Ishikawa (cell line): ENCODE results near the gene TEX13D.

Source experiments
- CEBPB ChIP-seq: IDR thresholded peaks from 2 replicates; pipeline ENCODE4 v1.6.1; 2012
- CREB1 ChIP-seq: IDR thresholded peaks from 2 replicates; pipeline ENCODE4 v1.6.1; 2012; ENCODE audit warnings: low read depth
- EGR1 ChIP-seq: IDR thresholded peaks from 2 replicates; pipeline ENCODE4 v1.6.1; 2012
- EP300 ChIP-seq: IDR thresholded peaks from 2 replicates; pipeline ENCODE4 v1.6.1; 2012; ENCODE audit warnings: borderline replicate concordance
- FOXM1 ChIP-seq: IDR thresholded peaks from 2 replicates; pipeline ENCODE4 v1.6.1; 2012; ENCODE audit warnings: low read depth, borderline replicate concordance
- MAX ChIP-seq: IDR thresholded peaks from 2 replicates; pipeline ENCODE4 v1.6.1; 2012
- NFIC ChIP-seq: IDR thresholded peaks from 2 replicates; pipeline ENCODE4 v1.6.1; 2012
- RAD21 ChIP-seq: IDR thresholded peaks from 2 replicates; pipeline ENCODE4 v1.6.1; 2012; ENCODE audit warnings: low read depth
- REST ChIP-seq: IDR thresholded peaks from 2 replicates; pipeline ENCODE4 v1.6.1; 2012; ENCODE audit warnings: low read depth, mild to moderate bottlenecking
- TAF1 ChIP-seq: IDR thresholded peaks from 2 replicates; pipeline ENCODE4 v1.6.1; 2012; ENCODE audit warnings: low read depth, mild to moderate bottlenecking
- TCF12 ChIP-seq: IDR thresholded peaks from 2 replicates; pipeline ENCODE4 v1.6.1; 2012; ENCODE audit warnings: low read depth
- TEAD4 ChIP-seq: IDR thresholded peaks from 2 replicates; pipeline ENCODE4 v1.6.1; 2012
- USF1 ChIP-seq: IDR thresholded peaks from 2 replicates; pipeline ENCODE4 v1.6.1; 2012
- YY1 ChIP-seq: IDR thresholded peaks from 2 replicates; pipeline ENCODE4 v1.6.1; 2012; ENCODE audit warnings: low read depth
- ZBTB7A ChIP-seq: IDR thresholded peaks from 2 replicates; pipeline ENCODE4 v1.6.1; 2012; ENCODE audit warnings: low read depth

Gene TEX13D

GRCh38 chrX:124344246-124344645, 11.8 kb downstream of the TEX13D start:
- TF ChIP-seq USF1 = no peak
- no peak for TF ChIP-seq CEBPB
- TF ChIP-seq RAD21 = no peak
- no peak for TF ChIP-seq MAX
- no peak for TF ChIP-seq YY1
- TF ChIP-seq TAF1 = no peak
- TF ChIP-seq TEAD4 = no peak
- TF ChIP-seq FOXM1 = no peak
- TF ChIP-seq EP300 = no peak
- TF ChIP-seq REST = no peak
- no peak for TF ChIP-seq NFIC
- TF ChIP-seq TCF12 = no peak
- TF ChIP-seq CREB1 = no peak
- no peak for TF ChIP-seq ZBTB7A
- TF ChIP-seq EGR1 = no peak

GRCh38 chrX:124346117-124346876, 13.8 kb downstream of the TEX13D start, which contains the start of gene SH2D1A:
Gene SH2D1A, plus strand, starts transcription at chrX:124346563. Its CDS starts 80 bp downstream, at chrX:124346643.
- TF ChIP-seq EP300 = no peak
- no peak for TF ChIP-seq TEAD4
- no peak for TF ChIP-seq USF1
- no peak for TF ChIP-seq EGR1
- TF ChIP-seq CREB1 = no peak
- no peak for TF ChIP-seq YY1

GRCh38 chrX:124346877-124347241, 14.4 kb downstream of the TEX13D start:
- no peak for TF ChIP-seq FOXM1
- no peak for TF ChIP-seq CEBPB
- TF ChIP-seq REST = no peak
- no peak for TF ChIP-seq ZBTB7A
- TF ChIP-seq NFIC = no peak
- no peak for TF ChIP-seq USF1
- no peak for TF ChIP-seq EGR1
- no peak for TF ChIP-seq YY1
- TF ChIP-seq TCF12 = no peak
- TF ChIP-seq EP300 = no peak
- TF ChIP-seq CREB1 = no peak
- no peak for TF ChIP-seq TAF1
- TF ChIP-seq TEAD4 = no peak
- TF ChIP-seq MAX = no peak
- no peak for TF ChIP-seq RAD21

GRCh38 chrX:124347242-124347641, 14.8 kb downstream of the TEX13D start:
- TF ChIP-seq EGR1 = no peak
- TF ChIP-seq CREB1 = no peak
- no peak for TF ChIP-seq TAF1
- TF ChIP-seq TCF12 = no peak
- no peak for TF ChIP-seq MAX
- TF ChIP-seq EP300 = no peak
- TF ChIP-seq RAD21 = no peak
- no peak for TF ChIP-seq REST
- TF ChIP-seq YY1 = no peak
- no peak for TF ChIP-seq FOXM1
- TF ChIP-seq USF1 = no peak
- no peak for TF ChIP-seq ZBTB7A
- TF ChIP-seq NFIC = no peak
- TF ChIP-seq TEAD4 = no peak
- TF ChIP-seq CEBPB = no peak
